Measurements from ENCODE around the gene ZNF182. TPM values are rescaled to one million over a fixed set of nuclear protein-coding genes. Genes with fewer than 3 reads are reported as not detected.
"Not testable (repeated sequence)": the region's sequence is repeated elsewhere in the genome, so short reads cannot be mapped to it uniquely, and the experiment has no call there.

ZNF182 gene
- 10 to 100 TPM in 3 of 5 donors, 1 to 10 TPM in 2; 9.0 to 13.7 (median 11.5) TPM for polyA plus RNA-seq (ENCODE audit: insufficient read depth in 1 of 5, insufficient read length in 5 of 5, low replicate concordance in 1 of 5)
- long read RNA-seq, donor 1, partial matches to known transcripts: 0 of 2 reads
- long read RNA-seq, donor 1, other reads (novel, unspliced or antisense): 0 of 2 reads
- long read RNA-seq, donor 2: 0 reads
- long read RNA-seq, donor 3, partial matches to known transcripts: 0 of 1 reads
- long read RNA-seq, donor 3, other reads (novel, unspliced or antisense): 0 of 1 reads
- long read RNA-seq, donor 4, partial matches to known transcripts: 0 of 2 reads
- long read RNA-seq, donor 4, other reads (novel, unspliced or antisense): 0 of 2 reads
- long read RNA-seq, donor 5: 0 reads
- long read RNA-seq, donor 6: 0 reads
- long read RNA-seq, donor 7: 0 reads
- long read RNA-seq, donor 8: 0 reads

- peak; percentile 89 for DNase-seq
These were observed at the start of gene ZNF182 for GRCh38 chrX:48003758-48004457. ZNF182 (minus strand) TSS chrX:48003989; CDS start chrX:48002609, 1,380 bp downstream.

- DNase-seq: no peak
These were observed 43.1 kb upstream of the ZNF182 start for GRCh38 chrX:48046846-48047245.

- peak in 1 of 2 donors; percentile 38 for DNase-seq
These were observed 41.9 kb upstream of the ZNF182 start for GRCh38 chrX:48045410-48046311.

- no peak for DNase-seq
These were observed 39.3 kb upstream of the ZNF182 start for GRCh38 chrX:48043056-48043455.

DNA sequence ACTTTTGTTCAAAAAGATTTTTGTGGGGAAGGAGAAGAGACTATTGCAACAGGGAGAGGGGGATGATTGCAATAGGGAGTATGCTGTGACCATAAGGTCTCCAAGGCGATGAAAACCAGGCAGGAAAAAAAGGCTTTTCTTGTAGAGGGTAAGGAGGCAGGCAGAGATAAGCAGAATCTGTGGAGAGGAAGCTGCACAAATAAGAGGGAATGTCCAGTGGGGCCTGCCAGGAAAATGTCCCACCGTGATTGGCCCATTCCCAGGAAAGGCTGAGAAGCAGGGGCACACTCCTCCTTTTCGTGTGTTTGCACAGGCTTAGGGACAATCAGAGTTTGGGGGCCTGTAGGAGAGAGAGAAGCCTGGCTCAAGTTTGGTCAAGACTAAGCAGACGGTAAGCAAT lies 32.1 kb upstream of the ZNF182 start:
- DNase-seq: no peak

DNA sequence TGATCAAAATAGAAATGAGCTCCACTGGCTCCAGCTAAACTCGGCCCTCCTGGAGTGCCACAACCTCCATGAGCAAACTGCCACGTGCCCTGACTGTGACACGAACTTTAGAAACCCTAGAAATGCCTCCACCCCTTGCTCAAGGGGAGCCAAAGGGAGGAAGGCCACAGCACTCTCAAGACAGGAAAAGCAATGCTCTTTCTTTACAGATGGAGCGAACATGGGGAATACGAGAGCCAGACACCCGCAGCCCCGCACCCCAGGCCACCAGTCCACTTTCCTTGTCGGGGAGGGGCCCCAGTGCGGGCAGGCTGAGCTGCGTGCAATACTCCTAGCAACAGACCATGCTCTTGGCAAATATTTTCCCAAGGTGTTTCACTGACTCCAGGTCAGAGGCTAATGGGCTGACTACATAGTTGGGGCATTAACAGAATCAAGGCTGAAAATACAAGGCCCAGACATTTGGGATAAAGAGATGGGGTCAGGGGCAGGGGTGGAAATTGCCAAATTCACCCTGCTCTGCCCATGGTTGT lies 26.9 kb upstream of the ZNF182 start:
- DNase-seq: not testable (repeated sequence)

- no peak for DNase-seq
These were observed 26.4 kb upstream of the ZNF182 start for GRCh38 chrX:48030237-48030636.

GRCh38 chrX:48028091-48028490 lies 24.3 kb upstream of the ZNF182 start:
- no peak for DNase-seq

- not testable (repeated sequence) for DNase-seq
These were observed 23.8 kb upstream of the ZNF182 start for GRCh38 chrX:48027545-48027944.

GRCh38 chrX:48025561-48025960 lies 21.8 kb upstream of the ZNF182 start:
- peak in 1 of 2 donors; percentile 42 for DNase-seq

DNA sequence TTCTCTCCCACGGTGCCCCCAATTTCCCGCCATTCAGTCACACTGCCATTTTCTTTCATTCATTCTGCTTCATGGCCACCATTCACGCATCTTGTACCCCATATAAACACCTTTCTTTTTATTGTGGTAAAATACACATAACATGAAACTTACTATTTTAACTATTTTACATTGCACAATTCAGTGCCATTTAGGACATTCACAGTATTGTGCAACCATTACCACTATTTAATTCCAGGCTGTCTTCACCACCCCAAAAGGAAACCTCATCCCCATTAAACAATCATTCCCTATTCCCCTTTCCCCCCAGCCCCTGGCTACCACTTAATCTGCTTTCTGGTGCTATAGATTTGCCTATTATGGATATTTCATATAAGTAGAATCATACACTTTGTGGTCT lies 18.9 kb upstream of the ZNF182 start:
- DNase-seq: no peak

- DNase-seq: no peak
These were observed 18.3 kb upstream of the ZNF182 start for GRCh38 chrX:48022100-48022499.

DNA sequence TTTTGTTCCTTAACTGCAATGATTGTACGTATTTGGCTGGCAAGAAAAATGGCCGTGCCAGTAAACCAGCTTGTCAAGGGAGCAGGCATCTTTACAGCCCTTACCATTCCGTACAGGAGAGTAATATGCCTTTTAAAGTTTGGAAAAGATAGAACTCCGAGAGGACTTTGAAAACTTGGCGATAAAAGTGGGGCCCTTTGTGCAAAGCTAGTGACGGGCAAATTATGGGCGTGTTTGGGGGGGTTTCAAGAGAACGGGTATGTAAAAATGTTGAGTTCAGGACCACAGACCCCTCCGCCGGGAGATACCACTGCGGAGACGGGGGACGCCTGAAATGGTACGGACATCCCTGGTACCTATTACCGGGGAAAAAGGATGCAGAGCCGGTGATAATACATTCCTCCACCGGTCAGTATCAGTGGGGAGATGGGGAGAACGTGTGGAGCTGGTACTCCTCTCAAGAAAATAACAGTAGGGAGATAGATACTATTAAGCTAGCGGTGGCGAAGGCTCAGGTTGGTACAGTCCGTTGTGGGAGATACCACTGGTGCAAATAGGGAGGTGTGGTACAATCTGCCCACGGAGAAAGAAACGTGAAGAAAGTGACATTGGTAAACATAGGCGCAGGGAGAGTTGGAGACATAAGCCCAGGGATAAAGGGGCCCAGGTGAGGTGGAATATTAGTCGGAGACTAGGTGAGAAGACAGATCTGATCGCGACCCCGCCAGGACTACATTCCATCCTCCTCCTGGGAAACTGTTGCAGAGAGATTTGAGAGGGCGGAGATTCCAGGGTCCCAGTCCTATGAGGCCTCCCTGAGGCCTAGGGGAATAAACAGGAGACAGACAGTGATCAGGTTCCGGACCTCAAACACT lies 17.5 kb upstream of the ZNF182 start:
- peak; percentile 70 to 90 for DNase-seq

- DNase-seq: not testable (repeated sequence)
These were observed 16.7 kb upstream of the ZNF182 start for GRCh38 chrX:48020472-48020871.

DNA sequence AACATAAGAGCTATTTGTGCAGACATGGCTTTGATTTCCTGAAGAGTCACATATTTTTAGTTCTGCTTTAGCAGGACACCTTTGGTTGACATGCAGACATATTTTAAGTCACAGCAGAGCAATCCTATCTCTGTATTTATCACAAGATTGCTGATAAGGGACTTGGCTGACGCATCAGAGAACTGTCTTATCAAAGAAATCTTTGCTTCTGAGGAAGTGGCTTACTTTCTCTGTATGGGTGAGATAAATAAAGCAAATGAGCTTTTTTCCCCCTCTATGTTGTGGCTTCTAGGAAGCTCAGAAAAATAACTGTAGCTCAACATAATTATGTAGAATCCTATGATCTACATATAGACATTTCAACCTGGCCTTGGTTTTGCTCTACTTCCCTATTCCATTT lies 16.1 kb upstream of the ZNF182 start:
- DNase-seq: not testable (repeated sequence)

GRCh38 chrX:48016583-48017310 lies 13.0 kb upstream of the ZNF182 start:
- DNase-seq: not testable (repeated sequence)

DNA sequence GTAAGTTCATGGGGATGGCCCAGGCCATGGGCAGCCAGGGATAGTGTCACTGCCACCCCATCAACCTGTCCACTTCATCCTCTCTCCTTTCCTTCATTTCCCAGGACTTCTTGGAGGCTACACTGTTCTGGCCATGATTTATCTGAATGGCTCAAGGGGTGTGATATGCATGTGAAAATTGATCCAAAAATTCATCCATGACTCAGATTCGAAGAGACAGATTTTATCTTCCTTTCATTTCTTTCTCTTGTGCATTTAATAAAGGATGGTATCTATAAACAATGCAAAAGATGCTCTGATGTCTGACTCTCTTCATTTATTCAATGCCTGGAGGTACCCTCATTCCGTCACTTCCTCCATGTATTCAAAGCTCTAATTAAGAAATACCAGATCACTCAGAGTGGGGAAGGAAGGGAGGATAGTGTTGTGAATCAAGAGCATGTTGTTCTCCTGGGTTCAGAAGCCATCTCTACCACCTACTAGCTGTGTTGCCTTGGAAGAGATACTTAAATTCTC lies 5.7 kb upstream of the ZNF182 start:
- not testable (repeated sequence) for DNase-seq

DNA sequence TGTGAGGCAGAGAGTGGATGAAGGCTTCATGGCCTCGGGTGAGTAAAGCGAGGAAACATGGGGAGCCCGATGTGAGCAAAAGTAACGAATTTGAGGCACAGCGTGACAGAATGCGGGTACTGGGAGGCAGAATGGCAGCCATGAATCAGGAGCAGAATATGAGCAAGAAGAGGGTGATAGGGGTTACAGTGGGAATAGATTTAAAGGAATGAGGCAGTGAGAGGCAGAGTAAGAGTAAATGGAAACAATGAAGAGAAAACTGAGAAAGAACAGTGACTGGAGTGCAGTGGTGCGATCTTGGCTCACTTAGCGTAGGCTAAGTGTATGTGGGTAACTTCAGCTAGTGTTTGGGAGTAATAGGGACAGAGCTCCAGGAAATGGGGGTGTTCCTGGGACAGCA lies 2.9 kb upstream of the ZNF182 start, which contains the start of gene SPACA5:
Gene SPACA5 (plus strand): TSS at position 301 of the 400 bp plus-strand sequence. CDS start 815 bp downstream, outside the sequence.
- not testable (repeated sequence) for DNase-seq

DNA sequence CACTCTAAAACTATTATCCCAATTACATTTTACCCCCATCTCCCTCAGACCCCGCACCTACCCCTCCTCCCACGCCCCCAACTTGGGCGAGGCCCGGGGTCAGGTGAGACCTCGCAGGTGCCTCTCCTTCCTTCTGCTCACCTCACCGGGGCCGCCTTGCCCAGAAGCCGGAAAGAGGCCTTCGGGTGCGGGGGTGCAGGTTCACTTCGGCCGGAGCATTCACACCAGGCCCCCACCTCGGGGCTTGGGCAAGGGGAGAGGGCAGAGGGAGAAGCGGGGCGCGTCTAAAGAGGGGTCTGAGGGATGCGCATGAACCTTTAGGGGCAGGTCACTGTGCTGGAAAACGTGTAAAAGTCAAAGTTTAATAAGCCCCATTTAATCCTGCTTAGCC lies 427 bp downstream of the ZNF182 start:
- no peak for DNase-seq
